Stimulated activated naive CD4-positive, alpha-beta T cell treated with Interleukin-2 at 50 U/mL for 16 hours (primary cell): ENCODE results near the gene TAF4B.
"Not testable (repeated sequence)": the region's sequence is repeated elsewhere in the genome, so short reads cannot be mapped to it uniquely, and the experiment has no call there.

ENCODE experiments used
- DNase-seq: peaks from one replicate; lab custom pipeline; 2025; lab: John Stamatoyannopoulos, UW

The TAF4B gene

GRCh38 chr18:26424428-26425147, 198.3 kb downstream of the TAF4B start:
- DNase-seq = no peak

GRCh38 chr18:26425148-26425531, 198.9 kb downstream of the TAF4B start:
- DNase-seq = no peak

- no peak for DNase-seq
Measured at GRCh38 chr18:26429535-26430226, 203.4 kb downstream of the TAF4B start.

- DNase-seq = no peak
Measured at GRCh38 chr18:26432651-26433424, 206.6 kb downstream of the TAF4B start.

GRCh38 chr18:26434887-26435286, 208.6 kb downstream of the TAF4B start:
- DNase-seq = no peak

GRCh38 chr18:26435415-26436095, 209.3 kb downstream of the TAF4B start:
- DNase-seq = no peak

GRCh38 chr18:26436176-26437051, 210.2 kb downstream of the TAF4B start:
- no peak for DNase-seq

DNA sequence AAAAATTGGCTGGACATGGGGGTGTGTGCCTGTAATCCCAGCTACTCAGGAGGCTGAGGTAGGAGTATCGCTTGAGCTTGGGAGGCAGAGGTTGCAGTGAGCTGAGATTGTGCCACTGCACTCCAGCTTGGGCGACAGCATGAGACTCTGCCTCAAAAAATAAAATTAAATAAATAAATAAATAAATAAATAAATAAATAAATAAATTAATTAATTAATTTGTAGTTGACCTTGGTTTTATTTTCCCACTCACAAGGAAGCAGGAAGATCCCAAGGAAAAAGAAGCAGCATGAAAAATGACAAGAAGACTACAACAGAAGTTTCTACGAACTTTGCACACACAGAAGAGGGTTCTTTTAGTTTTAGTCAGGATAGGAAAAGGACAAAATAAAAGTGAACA, 211.4 kb downstream of the TAF4B start:
- DNase-seq = not testable (repeated sequence)

GRCh38 chr18:26438980-26439379, 212.7 kb downstream of the TAF4B start:
- DNase-seq = no peak

DNA sequence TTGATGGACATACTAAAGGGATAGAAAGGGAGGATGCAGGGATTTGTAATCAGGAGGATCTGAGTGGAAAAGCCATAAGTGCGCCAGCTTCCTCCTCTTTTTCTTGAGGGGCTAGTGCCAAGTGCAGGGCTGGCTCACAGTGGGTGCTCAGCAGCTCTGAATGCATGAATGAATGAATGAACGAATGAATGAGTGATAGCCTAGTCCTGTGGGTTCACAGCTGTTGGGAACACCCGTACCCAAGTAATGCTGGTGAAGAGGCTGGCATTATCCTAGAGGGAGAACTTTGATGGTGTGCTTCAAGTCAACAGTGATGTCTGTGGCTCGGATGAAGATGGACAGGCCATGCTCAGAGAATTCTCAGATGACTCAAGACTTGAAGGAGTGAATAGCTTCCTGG, 213.3 kb downstream of the TAF4B start:
- DNase-seq = no peak

- no peak for DNase-seq
Measured at GRCh38 chr18:26440644-26441043, 214.4 kb downstream of the TAF4B start.
